Measurements from ENCODE around the gene EGFR.

EGFR gene

DNA sequence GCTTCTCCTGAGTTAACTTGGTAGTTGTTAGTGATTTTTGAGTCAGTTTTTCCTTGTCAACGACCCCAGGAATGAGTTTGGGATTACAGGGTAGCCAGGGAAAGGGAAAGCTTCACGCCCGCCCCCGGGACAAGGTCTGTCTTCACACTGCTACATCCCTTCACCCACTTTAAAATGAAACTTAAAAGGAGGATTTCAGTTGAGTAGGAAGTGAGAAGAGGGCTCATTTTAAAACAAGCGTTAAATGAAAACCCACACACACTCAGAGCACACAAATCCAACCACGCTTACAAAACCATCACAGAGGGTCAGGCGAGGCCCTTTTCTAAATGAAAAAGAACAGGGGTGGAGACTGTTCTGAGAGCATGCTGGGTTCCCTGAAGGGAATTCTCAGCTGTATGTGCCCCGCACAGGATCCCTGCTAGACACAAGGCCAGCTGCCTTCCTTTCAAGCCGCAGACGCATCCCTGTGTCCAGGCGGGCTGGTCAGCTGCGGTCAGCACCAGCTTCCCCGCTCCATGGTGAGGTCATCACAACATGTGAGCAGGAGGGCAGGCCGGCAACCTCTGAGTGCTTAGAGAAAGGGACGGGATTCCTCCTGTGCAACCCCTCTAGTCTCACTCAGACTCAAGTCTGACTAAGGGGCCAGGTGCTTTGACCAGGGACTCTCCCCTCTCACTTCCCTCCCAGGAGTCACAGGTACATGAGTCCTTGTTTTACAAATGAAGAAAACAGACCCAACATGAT lies 111.8 kb downstream of the EGFR start:
- no peak for FAIRE-seq

DNA sequence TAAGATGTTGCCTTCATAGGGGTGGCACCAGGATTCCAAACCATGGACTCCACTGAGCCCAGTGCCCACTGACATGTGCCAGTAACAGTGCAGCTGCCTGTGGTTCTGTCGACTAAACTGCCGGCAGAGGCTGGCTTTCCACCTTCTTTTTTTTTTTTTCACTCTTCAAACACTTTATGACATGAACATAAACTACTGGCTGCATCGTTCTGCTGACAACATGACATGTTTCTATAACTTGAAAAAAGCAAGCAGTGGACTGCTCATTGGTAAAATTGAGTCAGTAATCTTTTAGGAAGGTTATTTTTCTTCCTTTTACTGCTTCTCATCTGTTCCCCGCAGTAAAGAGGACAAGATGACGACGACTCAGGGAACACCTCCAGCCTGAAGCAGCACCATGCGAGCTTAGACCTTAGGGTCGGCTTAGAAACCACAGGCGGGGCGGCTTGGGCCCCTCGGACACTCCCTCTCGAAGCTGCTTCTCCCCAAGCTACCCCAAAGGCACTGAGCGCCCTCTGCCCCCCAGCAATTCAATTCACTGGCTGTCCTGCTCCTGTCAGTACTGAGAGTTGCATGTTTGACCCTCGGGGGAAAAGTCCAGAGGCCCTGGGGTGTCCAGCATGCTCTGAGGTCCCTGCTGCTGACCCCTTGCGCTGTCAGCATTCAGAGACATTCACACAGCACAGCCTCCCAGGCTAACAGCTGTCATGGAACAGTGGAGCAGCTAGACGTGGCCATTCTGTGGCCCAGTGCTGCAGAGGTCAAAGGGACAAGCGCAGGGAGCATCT lies 112.5 kb downstream of the EGFR start:
- no peak for FAIRE-seq

DNA sequence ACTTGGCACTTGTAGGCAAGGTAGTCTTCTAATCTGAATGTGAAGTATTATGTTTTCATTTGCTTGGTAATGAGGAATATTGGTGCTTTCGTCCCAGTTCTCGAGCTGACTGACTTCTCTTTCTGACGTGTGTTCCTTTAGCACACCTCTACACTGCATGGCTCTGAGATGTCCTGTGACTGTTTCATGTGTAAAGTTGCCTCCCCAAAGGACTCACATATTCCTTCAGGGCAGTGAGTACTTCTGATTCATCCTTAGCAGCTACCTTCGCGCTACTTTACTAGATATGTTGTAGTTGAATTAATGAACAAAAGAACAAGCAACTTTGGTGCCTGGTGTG lies 113.7 kb downstream of the EGFR start:
- FAIRE-seq = no peak

DNA sequence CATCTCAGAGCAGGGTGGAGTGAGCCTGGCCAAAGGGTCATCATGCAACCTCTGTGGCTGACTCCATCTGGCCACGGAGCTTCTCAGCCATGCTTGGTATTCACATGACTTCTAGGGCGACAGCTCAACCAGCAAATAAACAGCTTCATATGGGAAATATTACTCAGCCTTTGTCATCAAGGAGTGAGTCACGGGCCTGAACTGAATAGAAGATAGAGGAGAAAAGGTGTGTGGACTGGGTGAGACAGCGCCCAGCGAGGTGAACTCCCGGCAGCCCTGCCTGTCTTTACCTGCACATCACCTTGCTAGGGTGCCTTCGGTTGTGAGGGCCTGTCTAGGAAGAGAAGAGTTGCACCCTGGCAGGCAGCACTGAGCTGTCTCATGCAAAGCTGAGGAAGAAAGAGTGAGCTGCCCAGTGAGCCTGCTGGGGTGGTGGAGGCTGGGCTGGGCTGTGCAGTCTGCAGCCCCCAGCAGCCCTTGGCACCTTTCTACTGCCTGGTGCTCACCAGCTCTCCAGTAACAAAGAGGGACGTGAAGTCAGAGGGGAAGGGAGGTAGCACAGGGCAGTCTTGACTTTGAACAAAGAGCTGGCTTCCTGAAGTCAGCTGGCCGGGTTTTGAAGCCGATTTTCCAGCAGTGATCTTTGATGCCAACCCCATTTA lies 114.2 kb downstream of the EGFR start:
- peak; percentile 95 for FAIRE-seq

DNA sequence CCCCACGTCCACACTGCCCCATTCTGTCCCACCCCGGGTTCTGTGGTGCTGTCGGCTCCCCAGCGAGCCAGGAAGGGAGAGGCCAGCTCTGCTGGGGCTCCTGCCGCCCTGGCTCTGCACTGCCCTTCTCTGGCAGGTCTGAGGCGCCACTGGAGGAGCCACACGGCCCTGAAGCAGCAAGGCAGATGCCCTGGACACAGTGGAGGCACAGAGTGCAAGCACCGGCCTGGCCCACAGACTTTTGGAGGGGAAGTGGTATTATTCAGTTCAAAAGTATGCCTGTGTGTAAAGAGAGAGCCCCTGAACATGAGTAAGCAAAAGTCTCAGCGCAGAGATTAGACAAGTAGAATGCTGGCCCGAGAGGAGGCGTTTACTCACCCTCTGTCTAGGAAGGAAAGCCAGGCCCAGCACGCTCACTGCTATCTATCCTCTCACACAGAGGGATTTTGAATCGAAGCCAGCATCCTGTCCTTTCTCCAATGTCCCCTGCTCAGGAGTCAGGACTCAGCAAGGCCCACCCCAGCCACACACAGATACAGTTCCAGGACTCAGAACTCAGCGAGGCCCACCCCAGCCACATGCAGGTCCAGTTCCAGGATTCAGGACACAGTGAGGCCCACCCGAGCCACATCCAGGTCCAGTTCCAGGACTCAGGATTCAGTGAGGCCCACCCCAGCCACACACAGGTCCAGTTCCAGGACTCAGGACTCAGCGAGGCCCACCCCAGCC lies 115.0 kb downstream of the EGFR start:
- peak; percentile 56 for FAIRE-seq

DNA sequence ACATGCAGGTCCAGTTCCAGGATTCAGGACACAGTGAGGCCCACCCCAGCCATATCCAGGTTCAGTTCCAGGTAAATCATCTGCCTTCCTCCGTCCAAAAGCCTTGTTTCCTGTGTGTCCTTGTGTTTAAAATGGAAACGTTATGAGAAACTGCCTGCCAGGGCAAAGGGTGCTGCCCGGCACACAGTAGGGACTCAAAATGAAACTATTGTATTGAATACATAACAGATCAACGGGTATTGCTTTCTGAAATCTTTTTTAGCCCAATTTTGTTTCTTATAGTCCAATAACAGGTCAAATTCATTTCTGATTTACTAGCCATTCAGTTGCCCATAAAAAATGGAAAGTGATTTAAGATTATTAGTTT lies 115.5 kb downstream of the EGFR start:
- FAIRE-seq = no peak

DNA sequence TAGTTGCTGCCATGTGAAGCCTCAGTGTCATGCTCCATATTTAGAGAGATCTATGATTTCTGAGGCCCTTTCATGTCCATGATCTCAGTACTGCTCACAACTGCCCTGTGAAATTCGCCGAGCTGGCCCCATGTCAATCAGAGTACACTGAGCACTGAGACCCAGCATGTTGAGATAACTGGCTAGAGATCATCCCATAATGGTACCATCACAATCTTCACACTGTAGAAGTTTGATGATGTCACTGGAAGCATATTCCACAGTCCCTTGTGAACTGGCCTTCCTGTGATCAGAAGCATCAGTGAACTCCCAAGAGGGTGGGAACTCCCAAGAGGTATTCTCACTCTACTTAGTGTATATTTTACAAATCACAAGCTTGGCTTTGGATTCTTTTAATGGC lies 116.0 kb downstream of the EGFR start:
- no peak for FAIRE-seq

DNA sequence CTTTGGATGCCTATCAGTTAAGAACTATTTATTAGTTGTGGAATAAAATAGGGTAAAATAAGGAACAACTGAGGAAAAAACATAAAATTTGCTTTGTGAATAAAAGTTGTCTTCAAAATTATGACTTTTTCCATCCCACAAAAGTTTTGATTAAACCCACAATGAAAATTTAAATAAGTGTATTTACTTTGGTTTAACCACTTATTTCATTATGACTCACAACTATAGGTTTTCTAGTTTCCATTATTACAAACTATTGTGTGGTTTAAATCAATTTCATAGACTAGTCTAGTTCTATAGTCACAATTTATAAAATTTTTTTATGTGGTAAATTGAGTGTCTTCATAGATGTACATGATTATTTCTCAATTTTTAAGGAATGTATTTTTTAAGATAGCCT lies 116.6 kb downstream of the EGFR start:
- FAIRE-seq = no peak

DNA sequence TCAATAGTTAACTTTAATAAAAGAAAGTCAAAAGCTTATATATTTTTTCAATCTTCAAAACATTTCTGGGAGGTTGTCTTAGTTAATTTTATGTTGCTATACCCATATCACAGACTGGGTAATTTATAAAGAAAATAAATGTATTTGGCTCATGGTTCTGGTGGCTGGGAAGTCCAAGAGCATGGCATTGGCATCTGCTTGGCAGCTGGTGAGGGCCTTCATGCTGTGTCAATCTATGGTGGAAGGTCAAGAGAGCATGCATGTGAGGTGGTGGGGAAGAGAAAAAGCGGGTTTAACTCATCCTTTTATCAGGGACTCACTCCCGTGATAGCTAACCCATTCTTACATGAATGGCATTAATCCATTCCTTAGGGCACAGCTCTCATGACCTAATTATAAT lies 119.8 kb downstream of the EGFR start:
- FAIRE-seq = no peak

DNA sequence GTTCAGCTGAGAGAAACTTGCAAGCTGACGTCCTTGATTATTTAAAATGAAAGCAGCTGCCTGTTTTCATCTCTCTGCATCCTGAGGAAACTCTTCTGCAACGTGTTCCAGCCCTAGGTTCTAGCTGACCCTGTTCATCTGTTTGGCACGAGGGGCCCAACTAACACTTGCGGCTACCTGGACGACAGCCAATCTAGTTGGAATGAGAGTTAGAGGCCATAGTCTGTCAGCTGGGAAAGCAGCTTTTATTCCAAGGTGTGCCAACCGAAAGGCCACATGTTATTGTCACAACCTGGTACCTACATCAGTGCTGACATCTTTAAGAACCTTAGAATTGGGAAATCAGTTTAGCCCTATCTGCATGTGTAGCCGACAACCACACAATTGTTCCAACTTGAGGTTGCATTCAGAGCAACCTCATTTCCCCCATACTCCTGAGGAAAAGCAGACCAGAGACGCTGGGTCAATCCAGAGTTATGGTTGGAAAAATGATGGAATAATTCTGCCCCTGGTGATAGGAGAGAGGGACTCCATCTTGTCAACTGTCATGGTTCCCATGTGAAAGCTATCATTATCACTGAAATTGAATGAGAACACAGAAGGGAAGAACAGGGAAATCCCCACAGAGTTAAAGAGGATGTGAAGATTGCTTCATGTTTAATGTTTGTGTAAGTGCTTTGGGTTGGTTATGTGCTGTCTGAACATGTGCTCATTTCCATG lies 121.6 kb downstream of the EGFR start:
- FAIRE-seq = no peak

DNA sequence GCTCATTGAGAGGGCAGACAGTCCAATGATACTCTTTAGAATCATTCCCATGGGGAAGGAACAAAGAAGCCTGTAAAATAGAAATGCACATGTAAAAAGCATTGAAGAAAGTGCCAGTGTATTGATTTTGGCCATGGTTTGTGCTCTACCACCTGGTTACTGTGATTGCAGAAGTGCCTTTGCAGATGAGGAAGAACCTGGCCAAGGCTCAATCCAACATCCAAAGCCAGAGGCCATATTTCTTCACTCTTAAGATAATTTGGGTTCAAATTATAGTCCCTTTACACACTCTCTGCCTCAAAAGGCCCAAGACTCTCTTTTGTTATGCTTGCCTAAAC lies 122.1 kb downstream of the EGFR start:
- no peak for FAIRE-seq

DNA sequence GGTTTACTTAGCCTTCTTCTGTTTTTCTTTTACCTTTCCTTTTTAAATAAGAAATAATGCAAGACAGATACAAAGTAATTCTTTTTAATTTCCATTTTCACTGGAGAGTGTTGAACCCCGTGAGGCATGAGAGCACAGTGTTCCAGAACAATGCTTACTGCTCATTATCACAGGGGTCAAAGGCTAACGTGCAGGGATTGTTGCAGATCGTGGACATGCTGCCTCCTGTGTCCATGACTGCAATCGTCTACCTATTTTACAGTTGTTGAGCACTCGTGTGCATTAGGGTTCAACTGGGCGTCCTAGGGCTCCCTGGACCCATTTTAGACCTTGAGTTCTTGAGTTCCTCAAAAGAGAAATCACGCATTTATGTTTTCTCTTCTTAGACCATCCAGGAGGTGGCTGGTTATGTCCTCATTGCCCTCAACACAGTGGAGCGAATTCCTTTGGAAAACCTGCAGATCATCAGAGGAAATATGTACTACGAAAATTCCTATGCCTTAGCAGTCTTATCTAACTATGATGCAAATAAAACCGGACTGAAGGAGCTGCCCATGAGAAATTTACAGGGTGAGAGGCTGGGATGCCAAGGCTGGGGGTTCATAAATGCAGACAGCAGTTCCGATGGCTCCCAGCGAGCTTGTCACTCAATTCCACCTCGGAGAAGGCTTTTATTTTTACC lies 124.2 kb downstream of the EGFR start:
- FAIRE-seq = no peak

DNA sequence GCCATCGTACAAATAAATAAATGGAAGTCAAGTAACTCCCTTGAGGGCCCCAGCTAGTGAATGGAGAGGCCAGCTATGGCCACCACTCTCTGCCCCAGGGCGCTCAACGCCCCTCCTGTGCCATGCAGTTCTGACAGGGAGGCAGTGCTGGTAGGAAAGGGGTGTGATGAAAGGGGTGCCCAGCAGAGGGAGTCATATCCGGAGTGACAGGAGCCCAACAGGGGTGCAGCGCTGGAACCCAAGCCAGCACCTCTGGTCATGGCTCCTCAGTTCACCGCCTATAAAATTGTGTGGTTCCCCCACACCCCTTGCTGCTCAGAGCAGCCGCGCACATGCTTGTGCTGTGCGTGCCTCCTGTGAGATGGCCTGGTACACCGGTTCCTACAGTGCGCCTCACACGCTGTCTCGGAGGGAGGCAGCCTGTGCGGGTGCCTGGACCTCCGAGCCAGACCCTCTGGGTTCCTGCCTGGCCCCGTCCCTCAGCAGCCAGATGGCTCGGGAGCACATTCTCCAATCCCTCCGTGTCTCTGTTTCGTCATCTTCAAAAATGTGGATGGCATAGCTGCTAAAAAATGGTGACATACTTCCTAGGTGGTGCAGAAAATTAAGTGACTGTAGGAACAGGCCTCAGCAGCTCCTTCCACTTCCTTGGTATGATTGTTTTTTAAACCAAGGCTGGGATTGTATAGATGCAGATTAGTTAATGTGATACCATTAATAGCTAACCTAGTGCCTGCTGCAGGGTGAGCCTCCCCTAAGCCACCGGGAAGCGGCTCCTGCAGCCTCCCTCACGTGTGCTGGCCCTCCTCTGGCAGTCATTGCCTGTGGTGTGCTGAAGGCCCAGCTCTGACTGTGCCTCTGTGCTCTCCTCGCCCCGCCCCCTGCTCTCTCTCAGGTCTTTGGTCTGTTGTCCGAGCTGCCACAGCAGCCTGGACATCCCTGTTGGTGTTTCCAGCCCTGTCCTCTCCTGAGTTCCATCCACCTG lies 125.8 kb downstream of the EGFR start:
- no peak for FAIRE-seq

DNA sequence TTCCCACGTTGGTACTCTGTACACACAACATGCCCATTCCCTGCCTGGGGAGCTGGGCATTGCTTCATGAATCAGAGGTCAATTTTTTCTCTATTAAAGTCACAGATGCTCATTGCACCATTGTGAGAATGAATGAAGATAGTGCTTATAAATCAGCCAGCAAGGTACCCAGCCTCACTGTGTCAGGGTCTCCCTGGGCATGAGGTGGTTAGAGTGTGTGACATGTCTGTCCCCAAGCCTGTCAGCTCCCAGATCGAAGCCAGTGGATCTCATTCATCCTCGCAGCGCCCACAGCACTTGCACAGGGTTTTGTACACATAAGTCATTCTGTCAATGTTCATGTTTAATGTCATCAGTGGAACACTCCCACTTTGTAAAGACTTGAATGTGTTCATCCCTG lies 126.8 kb downstream of the EGFR start:
- FAIRE-seq = no peak

DNA sequence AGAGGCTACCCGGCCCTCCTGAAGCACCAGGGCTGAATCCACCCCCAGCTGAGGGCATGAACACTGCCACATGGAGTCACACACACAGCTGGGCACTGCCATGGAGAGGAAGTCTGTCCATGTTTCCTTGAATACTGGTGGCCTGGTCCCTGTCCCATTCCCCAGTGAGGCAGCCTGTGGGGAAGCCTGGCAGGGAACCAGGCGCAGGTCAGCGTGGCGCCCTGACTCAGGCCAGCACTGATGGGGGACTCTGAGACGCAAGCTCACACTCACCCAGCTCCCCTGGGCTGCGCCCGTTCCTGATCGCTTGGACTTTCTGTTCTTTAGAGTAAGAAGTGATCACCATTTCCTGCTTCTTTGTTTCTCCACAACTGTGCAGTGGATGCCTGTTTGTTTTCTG lies 128.3 kb downstream of the EGFR start:
- FAIRE-seq = no peak

DNA sequence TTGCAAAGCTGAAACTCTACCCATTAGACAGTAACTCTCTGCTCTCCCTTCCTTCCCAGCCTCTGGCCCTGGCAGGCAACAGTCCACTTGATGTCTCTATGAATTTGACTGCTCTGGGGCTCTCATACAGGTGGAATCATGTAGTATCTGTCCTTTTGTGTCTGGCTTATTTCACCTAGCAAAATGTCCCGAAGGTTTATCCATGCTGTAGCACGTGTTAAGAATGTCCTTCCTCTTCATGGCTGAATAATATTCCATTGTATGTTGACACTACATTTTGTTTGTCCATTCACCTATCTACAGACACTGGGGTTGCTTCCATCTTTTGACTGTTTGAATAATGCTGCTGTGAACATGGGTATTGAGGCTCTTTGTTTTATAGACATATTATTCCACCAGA lies 128.9 kb downstream of the EGFR start:
- no peak for FAIRE-seq

DNA sequence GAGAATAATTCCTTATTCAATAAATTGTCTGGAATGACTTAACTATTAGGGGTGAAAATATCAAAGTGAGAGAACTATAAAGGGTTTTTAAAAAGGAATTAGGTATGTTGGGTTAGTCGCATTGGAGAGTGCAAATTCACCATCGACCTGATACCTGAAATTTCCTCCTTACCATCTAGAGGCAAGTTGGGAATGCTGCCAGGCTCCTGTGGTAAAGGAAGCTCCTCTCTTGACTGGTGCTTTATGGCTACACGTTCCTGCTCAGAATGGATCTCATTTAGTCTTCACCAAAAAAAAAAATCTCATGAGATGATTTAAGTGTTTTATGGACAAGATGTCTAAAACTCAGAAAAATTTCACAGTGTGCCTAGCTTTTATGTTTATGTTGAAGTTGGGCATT lies 129.8 kb downstream of the EGFR start:
- FAIRE-seq = no peak

DNA sequence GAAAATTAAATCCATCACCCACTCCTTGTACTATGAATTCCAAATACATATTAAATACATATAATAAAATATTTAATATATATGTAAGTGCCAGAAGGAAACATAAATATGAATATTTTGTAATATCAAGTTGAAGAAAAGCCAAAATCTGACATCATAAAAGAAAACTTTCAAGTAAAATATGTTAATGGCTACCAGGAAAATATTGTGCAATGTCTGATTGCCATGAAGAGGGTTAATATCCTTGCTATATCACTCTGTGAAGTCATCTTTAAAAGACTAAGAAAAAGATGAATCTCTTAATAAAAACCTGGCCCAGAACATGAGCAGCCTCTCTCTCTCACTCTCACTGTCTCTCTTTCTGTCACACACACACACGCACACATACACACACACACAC lies 130.2 kb downstream of the EGFR start:
- no peak for FAIRE-seq

DNA sequence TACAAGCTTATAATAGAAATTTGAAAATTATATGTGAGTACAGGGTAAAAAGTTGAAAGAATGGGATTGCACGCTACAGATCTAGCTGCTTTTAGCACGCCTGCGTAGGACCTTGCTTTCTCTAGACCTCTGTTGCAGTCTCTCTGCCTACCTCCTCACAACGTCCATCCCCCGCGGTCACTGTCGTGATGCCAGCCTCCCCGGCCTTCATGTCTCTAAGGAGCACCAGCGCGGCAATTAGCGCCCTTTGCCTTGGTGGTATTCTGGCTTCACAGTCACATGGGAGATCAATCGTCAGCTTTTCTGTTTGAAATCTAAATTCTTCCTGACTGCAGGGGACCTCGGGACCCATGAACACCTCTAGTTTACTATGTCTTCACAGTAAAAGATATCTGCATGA lies 131.3 kb downstream of the EGFR start:
- no peak for FAIRE-seq

DNA sequence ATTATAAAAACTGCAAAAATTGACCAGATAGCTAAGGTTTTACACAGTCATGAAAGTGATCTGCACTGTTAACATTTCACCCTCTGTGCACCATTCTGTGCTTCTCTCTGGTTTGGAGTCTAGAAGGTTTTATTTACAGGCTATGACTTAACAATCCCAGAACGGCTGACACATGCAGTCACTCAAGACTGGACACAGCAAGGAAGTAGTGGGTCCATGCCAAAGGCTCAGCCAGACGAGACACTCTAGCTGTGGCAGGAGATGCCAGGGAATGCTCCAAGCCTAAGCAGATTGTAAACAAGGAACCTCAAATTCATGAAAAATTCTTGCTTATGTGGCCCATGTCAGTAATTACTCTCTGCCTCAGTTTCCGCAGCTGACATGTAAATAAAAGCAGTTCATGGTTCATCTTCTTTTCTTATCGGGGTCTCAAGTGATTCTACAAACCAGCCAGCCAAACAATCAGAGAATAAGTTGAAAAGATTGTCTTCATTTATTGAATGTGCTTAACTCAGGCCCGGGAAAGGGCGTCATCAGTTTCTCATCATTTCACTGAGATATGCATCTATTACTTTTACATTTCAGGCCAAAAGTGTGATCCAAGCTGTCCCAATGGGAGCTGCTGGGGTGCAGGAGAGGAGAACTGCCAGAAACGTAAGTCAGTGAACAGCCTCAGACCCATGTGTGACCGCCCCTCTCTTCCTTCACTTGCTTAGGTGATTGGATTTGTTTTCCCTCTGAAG lies 132.1 kb downstream of the EGFR start:
- FAIRE-seq = no peak

Data from G401.6 (cell line).